HG03342 (cell line): Measurements from ENCODE around the gene OXLD1.

Experiments
- ATAC-seq: cut with Tn5 transposase; IDR thresholded peaks from one replicate; pipeline ENCODE4 v1.9.1; 2021; ENCODE audit warnings: mild to moderate bottlenecking, moderate library complexity; ENCODE audit not compliant: unreplicated experiment

OXLD1 gene

DNA sequence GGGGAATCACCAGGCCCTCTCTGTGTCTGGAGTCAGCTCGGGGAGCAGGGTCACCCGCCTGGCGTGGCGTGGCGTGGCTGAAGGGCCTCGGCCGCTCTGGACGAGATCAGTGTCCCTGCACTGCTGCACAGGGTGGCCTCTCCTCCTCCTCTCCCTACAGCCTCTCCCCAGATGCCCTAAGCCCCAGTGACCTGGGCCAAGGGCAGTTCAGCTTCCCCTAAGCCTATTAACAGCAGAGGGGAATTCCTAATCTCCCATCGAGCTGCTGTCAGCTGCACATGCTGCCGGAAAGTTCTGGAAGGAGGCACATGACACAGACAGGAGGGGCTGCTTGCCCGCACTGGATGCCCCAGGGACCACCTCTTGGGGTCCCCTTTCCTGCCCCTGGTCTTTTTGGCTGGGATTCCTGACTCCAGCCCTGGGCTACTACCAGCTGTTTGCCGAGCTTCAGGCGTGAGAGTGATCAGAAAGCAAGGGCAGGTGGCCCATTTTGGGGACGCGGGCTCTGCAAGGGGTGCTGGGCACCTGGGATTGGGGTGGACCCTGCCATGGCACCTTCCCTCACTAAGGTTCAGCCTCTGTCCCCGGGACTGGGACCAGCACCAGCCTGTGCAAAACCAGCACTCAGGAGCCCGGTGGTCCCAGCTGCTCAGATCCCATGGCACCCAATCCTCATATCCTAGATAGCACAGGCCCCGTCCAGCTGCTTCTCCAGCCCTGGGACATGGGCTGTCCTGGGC lies 10.9 kb downstream of the OXLD1 start:
- ATAC-seq, result no peak

DNA sequence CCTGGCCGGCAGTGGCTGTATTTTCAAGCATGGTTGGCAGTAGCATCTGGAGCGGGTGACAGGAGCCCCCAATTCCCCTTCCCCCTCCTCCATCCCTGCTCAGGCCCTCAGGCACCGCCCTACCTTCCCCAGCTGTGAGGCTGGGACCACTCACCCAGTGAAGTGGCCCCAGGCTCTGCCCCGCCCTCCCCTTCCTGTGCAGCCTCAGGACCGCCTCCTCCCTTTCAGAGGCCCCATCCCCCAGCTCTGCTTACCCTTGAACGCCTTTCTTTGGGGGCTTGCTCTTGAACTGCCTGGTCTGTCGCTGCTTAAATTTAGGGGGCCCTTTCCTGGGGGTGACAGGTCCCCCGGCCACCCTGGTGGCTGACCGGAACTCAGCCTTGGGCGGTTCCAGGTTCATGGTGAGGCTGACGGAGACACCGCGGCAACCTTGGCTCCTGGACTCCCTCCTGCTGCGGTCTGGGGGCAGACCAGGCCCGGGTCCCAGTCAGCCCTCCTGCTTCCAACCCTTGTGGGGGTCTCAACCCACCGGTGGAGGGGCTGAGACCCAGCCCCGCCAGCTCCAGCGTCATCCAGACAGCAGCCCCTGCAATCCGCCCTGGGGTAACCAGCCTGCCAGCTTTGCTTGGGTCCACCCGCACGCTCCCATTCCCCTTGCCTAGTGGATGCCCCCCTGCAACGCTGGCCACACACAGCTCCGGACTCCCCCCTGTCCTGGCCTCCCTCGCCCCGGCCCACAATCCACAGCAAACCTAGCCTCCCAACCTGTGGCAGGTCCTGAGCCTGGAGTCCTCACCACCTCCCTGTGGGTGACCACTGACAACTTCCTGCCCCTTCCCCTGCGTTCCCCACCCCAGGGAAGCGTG lies 13.3 kb downstream of the OXLD1 start:
- ATAC-seq, result no peak

DNA sequence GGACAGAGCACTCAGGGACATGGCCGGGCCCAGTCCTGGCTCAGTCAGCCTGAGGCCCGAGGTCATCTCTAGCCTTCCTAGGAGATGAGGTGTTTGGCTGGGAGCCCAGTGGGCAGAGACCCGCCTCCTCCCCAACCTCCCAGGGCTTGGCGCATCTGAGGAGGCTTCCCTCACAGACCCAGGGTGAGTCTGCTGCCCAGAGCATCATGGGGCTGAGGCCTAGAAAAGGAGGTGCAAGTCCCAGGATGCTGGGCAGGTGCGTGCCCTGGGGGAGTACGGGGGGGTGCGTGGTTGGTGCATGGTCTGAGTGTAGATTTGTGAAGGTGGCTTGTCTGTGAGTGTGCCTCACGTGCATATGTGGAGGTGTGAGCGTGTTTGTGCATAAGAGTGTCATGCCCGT lies 14.7 kb downstream of the OXLD1 start:
- no peak for ATAC-seq

DNA sequence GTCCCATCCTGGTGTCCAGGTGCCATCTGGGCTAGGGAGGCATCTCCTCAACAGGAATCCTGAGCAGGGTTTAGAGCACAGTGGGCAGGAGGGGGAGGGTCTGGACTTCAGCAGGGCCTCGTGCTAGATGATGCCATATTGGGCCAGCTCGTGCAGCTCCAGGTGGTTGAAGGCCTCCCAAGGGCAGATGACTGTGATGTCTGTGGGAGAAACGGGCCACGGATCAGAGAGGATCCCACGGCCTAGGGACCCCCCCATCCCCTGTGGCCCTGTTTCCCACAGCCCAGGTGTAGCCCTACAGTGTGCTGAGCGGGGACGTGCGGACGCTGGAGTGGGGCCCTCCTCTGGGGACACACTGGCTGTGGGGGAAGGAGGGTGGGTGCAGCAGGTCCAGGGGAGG lies 15.5 kb downstream of the OXLD1 start:
- ATAC-seq, result no peak

DNA sequence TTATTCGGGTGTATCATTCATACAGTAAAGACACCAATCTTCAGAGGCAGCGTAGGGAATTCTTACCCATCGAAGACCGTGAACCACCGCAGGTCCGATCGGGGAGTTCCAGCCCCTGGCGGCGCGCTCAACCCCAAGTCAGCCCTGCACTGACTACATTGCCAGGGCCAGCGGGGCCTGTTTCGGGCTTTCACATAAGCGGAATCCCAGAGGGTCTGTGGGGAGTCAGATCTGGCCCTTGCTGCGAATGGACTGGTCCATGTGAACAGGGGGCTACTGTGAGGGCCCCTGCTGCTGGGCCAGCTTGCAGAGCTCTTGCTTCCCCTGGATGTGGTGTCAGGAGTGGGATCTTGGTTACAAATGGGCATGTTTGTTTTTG lies 17.7 kb downstream of the OXLD1 start:
- ATAC-seq, result no peak

DNA sequence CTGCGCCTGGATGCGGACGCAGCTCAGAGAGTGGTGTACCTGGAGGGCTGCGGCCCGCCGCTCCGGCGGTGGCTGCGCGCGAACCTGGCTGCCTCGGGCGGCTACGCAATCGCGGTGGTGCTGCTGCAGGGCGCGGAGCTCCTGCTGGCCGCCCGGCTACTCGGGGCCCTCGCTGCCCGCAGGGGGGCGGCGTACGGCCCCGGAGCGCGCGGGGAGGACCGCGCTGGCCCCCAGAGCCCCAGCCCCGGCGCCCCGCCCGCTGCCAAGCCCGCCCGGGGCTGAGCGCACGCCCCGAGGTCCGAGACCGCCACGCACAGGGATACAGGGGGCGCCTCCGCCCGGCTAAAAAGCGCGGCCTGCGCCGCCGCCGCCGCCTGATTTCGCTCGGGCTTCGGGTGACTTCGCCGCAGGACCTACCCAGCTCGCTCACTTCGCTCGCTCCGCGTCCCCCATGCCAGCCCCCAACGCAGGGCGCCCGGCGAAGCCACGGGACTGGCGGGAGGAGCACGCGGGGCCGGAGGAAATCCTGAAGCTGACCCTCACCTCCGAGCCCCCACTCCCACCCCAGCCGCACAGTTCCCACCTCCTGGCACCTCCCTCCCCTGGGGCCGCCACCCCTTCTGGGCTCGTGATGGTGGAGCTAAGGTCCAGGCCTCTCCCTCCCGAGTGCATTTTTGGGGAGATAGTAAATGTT lies 18.2 kb downstream of the OXLD1 start:
- ATAC-seq, result no peak

DNA sequence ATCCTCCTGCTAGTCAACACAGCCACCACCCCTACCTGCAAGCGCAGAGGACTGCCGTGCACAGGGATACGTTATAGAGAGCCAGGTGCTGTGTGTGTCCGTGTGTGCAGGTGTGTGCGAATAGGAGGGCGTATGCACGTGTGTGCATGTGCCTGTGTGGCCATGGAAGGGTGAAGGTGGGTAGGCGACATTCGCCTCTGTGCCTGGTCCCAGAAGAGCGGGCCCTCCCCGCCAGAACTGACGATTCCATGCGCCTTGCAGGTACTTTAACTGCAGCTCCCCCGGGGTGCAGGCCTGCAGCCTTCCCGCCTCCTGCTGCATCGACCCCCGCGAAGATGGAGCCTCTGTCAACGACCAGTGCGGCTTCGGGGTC lies 18.8 kb downstream of the OXLD1 start:
- no peak for ATAC-seq

DNA sequence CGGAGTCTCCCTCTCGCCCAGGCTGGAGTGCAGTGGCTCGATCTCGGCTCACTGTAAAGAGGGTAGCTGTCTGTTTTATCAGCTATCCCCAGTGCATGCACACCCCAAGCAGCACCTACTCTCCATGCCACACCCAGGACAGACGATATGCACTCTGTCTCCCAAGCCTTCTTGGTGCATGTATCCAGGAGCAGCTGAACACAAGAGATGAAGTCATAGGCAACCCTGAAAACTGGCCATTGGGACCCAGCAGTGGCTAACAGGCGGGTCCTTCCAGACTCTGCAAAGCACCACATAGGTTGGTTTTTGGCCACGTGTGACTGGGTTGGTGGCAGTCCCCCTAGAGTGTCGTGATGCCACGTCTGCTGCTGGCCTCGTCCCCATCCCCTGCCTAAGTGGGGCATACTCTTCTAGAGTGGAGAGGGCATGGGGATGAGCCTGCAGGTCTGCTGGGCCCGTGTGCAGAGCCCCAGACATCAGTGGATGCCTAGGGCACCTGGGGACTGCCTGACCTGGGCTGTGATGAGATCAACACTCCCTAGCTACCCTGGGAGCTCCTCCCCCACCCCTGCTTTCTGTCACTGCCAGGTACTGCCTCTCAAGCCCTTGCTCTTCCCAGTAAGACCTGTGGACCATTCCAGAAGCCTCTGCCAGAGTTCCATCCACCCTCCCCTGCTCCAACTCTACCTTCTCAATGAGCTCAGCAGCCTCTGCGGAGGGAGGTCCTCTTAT lies 19.4 kb downstream of the OXLD1 start:
- ATAC-seq, result no peak

DNA sequence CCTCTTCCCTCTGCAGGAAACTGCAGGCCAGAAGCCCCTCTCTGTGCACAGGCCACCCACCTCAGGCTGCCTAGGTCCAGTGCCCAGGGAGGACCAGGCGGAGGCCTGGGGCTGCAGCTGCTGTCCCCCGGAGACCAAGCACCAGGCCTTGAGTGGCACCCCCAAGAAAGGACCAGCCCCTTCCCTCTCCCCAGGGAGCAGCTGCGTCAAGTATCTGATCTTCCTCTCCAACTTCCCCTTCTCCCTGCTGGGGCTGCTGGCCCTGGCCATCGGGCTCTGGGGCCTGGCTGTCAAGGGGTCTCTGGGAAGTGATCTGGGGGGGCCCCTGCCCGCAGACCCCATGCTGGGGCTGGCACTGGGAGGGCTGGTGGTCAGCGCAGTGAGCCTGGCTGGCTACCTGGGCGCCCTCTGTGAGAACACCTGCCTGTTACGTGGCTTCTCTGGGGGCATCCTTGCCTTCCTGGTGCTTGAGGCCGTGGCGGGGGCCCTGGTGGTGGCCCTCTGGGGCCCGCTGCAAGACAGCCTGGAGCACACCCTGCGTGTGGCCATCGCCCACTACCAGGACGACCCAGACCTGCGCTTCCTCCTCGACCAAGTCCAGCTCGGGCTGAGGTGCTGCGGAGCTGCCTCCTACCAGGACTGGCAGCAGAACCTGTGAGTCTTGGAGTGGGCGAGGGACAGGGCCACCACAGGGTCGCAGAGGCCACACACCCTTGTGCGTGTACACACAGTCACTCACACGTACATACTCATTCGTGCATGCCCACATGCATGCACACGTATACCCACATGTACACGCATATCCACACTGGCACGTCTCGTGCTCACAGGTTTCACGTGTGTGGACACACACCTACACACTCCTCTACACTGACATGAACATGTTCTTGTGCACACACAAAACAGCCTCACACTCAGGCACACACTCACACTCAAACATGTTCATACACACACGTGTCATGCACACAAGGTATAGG lies 21.1 kb downstream of the OXLD1 start:
- no peak for ATAC-seq

DNA sequence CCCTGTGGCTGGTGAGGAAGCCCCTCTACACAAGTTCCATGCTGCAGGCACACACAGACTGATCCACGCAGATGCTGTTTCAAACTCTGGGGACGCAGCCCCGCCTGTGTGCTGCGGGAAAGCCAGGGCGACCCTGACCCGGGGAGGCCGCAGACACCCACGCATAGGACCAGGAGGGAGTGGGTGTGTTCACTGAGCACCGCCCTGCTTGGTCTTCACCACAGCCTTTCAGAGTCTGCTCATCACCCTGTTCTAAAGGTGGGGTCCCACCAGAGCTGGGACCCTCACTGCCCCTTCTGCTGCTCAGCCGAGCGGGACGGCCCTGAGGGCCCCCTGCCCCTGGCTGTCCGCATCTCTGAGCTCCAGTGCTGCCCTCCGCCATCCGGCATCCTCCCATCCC lies 21.9 kb downstream of the OXLD1 start:
- no peak for ATAC-seq

DNA sequence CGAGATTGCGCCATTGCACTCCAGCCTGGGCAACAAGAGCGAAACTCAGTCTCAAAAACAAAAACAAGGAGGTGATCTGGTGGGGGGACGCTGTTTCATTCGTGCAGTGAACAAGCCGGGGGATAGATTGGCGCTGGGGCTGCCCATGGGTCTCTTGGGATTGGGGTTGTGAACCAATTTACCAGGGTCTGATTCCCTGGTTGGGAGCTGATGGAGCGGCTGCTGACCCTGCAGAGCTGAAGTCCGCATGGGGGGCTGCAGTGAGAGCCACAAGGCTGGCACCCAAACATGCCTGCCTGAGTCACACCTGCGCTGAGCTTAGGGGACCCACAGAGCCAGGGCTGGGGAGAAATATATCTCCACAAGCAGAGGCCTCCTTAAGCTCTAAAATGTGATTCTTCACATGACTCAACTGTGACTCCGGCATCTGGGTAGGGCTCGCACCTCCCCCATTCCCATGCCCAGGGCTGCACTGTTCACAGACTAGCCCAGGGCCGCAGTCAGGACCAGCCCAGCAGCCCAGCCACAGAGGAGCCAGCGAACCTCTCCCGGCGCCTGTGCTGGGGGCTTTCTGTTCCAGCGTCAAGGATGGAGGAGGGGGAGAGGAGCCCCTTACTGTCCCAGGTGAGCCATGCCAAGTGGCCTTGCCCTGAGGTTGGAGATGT lies 24.4 kb downstream of the OXLD1 start:
- no peak for ATAC-seq

DNA sequence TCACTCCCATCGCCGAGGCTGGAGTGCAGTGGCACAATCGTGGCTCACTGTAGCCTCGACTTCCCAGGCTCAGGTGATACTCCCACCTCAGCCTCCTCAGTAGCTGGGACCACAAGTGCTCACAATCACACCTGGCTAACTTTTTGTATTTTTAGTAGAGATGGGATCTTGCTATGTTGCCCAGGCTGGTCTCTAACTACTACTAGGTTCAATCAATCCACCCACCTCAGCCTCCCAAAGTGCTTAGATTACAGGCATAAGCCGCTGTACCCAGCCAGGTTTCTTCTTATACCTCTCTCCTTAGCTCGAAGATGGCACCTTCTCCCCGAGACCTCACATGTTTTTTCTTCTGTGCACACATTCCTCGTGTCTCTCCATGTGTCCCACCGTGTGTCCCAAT lies 26.4 kb downstream of the OXLD1 start:
- ATAC-seq, result no peak

DNA sequence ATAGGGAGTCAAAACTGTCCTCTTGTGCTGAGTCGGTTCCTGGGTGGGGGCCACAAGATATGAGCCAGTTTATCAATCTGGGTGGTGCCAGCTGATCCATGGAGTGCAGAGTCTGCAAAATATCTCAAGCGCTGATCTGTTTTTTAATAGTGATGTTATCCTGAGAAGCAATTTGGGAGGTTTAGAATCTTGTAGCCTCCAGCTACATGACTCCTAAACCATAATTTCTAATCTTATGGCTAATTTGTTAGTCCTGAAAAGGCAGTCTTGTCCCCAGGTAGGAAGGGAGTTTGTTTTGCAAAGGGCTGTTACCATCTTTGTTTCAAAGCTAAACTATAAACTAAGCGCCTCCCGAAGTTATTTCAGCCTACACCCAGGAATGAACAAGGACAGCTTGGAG lies 27.7 kb downstream of the OXLD1 start:
- no peak for ATAC-seq

DNA sequence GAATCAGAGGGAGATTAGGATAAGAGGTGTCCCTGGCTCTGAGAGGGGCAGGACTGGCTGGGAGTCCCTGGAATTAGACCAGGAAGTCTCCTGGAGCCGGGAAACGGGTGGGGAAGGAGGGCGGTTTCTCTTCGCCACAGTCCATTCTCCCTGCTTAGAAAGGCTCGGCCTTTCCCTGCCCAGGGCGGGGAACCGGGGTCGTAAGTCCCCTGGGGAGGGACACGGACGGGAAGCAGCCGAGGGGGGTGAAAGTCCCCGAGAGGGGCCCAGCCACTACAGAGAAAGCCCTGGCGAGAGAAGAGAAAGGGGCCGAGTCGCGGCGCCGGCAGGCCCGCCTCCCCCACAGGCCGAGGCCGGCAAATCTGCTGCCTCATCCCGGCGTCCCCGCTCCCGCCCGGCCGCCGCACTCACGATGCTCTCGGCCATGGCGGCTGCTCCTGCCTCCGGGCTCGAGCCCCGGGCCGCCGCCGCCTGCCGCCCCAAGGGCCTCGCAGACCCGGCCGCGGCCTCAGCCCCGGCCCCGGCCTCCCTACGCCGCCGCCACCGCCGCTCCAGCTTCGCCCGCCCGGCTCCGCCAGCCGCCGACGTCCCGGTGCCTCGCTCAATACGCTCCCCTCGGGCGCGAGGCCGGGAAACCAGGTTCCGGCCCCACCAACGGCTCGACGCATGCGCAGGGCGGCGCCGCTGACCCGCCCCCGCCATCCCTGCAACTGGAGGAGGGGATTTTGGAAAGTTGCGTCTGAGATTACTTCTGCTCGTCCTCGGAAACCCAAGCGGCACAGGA lies 29.7 kb downstream of the OXLD1 start, which contains the start of the genes NPLOC4 and TSPAN10:
Gene NPLOC4 (minus strand): TSS at position 608 of the 784 bp plus-strand sequence. CDS start 182 bp downstream, at position 426.
Gene TSPAN10 (plus strand): TSS at position 692 of the 784 bp plus-strand sequence. CDS start 5,217 bp downstream, outside the sequence.
- peak; percentile 81 for ATAC-seq

DNA sequence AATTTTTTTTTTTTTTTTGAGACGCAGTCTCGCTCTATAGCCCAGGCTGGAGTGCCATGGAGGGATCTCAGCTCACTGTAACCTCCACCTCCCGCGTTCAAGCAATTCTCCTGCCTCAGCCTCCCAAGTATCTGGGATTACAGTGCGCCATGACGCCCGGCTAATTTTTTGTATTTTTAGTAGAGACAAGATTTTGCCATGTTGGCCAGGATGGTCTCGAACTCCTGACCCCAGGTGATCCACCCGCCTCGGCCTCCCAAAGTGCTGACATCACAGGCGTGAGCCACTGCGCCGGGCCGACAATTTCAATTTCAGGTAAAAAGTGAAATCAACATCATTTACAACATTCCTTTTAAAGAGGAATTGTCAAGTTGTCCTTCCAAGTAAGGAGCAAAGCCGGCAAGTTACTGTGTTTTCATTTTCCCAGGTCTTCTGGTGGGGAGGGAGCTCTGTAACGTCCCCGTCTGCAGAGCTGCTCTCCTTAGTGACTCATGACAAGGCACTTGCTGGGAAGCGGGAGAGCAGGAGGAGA lies 30.4 kb downstream of the OXLD1 start:
- ATAC-seq, result no peak

DNA sequence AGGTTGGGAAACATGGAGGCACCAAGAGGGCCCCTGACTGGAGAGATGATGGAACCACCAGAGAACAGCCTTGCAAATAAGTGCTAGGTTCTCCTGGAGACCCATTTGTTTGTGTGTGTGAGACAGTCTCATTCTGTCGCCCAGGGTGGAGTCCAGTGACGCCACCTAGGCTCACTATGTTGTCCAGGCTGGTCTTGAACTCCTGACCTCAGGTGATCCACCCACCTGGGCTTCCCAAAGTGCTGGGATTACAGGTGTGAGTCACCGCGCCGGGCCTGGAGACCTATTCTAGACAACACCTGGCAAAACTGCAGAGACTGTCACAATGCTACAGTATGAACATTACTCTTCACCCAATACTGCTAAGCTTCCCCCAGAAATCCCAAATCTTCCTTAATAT lies 31.0 kb downstream of the OXLD1 start:
- no peak for ATAC-seq

DNA sequence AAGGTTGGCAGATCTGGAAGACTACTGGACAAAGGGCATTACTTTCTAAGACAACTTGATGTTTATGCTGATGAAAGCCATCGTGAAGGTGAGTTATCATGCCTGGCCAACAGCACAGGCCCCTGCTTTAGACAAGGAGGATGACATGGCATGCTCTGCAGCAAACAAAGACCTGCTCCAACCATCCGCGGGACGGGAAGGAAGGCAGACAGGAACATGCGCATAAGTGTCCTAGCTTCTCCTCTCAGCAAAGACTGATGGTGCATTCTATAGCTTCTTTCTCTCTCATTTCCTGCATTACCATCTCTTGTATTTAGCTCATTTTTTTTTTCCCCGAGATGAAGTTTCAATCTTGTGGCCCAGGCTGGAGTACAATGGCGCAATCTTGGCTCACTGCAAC lies 34.9 kb downstream of the OXLD1 start:
- ATAC-seq, result no peak

DNA sequence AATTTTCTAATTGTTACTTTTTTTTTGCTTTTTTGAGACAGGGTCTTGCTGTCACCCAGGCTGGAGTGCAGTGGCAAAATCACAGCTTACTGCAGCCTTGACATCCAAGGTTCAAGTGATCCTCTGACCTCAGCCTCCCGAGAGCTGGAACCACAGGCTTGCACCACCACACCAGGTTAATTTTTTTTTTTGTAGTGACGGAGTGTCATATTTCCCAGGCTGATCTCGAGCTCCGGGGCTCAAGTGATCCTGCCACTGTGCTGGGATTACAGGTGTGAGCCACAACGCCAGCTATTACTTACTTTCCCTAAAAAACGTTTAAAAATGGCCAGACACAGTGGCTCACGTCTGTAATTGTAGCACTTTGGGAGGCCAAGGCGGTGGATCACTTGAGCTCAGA lies 36.1 kb downstream of the OXLD1 start:
- no peak for ATAC-seq
